Measurements from ENCODE around the gene TGM2.

TGM2 gene

GRCh38 chr20:38079353-38079752 is 85.7 kb downstream of the TGM2 start:
- no peak overlapping the region for H3K4me3 ChIP-seq (IDR thresholded peaks at IDR 0.05; ENCODE audit: insufficient read depth, low read depth, low read length)
- H2AFZ ChIP-seq (ENCODE audit: low read depth): no peak overlapping the region
- H3K27ac ChIP-seq: no peak overlapping the region
- no peaks in the 10 kb centered on the region for H3K4me1 ChIP-seq (ENCODE audit: low read depth, poor library complexity, severe bottlenecking)
- no peak overlapping the region for H3K9ac ChIP-seq
- H3K27me3 ChIP-seq (ENCODE audit: insufficient read depth, low read depth): no peaks in the 10 kb centered on the region
- H3K36me3 ChIP-seq (ENCODE audit: insufficient read depth): peaks cover 9% of the 10 kb centered on the region; the same call in 1 of the 2 replicates
- no peaks in the 10 kb centered on the region; the same call in 1 of the 2 replicates for H4K20me1 ChIP-seq (ENCODE audit: insufficient read depth)
- H3K4me2 ChIP-seq: no peak overlapping the region
- peaks cover 13% of the 10 kb centered on the region; the same call in 1 of the 2 replicates for H3K79me2 ChIP-seq (ENCODE audit: insufficient read depth, low read depth)
- TF ChIP-seq, protein P1, sequence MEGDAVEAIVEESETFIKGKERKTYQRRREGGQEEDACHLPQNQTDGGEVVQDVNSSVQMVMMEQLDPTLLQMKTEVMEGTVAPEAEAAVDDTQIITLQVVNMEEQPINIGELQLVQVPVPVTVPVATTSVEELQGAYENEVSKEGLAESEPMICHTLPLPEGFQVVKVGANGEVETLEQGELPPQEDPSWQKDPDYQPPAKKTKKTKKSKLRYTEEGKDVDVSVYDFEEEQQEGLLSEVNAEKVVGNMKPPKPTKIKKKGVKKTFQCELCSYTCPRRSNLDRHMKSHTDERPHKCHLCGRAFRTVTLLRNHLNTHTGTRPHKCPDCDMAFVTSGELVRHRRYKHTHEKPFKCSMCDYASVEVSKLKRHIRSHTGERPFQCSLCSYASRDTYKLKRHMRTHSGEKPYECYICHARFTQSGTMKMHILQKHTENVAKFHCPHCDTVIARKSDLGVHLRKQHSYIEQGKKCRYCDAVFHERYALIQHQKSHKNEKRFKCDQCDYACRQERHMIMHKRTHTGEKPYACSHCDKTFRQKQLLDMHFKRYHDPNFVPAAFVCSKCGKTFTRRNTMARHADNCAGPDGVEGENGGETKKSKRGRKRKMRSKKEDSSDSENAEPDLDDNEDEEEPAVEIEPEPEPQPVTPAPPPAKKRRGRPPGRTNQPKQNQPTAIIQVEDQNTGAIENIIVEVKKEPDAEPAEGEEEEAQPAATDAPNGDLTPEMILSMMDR (conservative IDR thresholded peaks at IDR 0.05; ENCODE audit: low read depth, low read length): no peak

- Histone ChIP-seq H3K36me3 (ENCODE audit: insufficient read depth) (peaks cover 7% of the 10 kb centered on the region; the same call in 1 of the 2 replicates), H3K79me2 (ENCODE audit: insufficient read depth, low read depth) (peaks cover 13% of the 10 kb centered on the region; the same call in 1 of the 2 replicates), H3K4me1 (ENCODE audit: low read depth, poor library complexity, severe bottlenecking) (no peaks in the 10 kb centered on the region), H3K27ac (no peak overlapping the region), H2AFZ (ENCODE audit: low read depth) (no peak overlapping the region), H3K27me3 (ENCODE audit: insufficient read depth, low read depth) (no peaks in the 10 kb centered on the region), H3K9ac (no peak overlapping the region), H4K20me1 (ENCODE audit: insufficient read depth) (no peaks in the 10 kb centered on the region; the same call in 1 of the 2 replicates), H3K4me3 (IDR thresholded peaks at IDR 0.05; ENCODE audit: insufficient read depth, low read depth, low read length) (no peak overlapping the region), H3K4me2 (no peak overlapping the region)
- TF ChIP-seq, protein P1 (conservative IDR thresholded peaks at IDR 0.05; ENCODE audit: low read depth, low read length): no peak
These were observed 87.0 kb downstream of the TGM2 start for GRCh38 chr20:38078084-38078483.
